Activated CD4-positive, CD25-positive, alpha-beta regulatory T cell treated with anti-CD3 and anti-CD28 coated beads, Interleukin-2, amount 50 U/mL, for 72 hours (primary cell): Measurements from ENCODE around the gene RSF1.
"Not testable (repeated sequence)": the region's sequence is repeated elsewhere in the genome, so short reads cannot be mapped to it uniquely, and the experiment has no call there.

Experiments used
- DNase-seq: peaks from one replicate; pipeline ENCODE4 v3.0.0; 2021

RSF1 gene

GRCh38 chr11:77672264-77672663 is 148.3 kb downstream of the RSF1 start:
- no peak for DNase-seq

- DNase-seq: no peak
Measured at GRCh38 chr11:77669848-77670511, 150.5 kb downstream of the RSF1 start.

GRCh38 chr11:77668760-77669159 is 151.8 kb downstream of the RSF1 start:
- no peak for DNase-seq

- no peak for DNase-seq
Measured at GRCh38 chr11:77665240-77665965, 155.1 kb downstream of the RSF1 start.

GRCh38 chr11:77661670-77662069 is 158.9 kb downstream of the RSF1 start:
- no peak for DNase-seq

GRCh38 chr11:77660947-77661346 is 159.6 kb downstream of the RSF1 start:
- no peak for DNase-seq

DNA sequence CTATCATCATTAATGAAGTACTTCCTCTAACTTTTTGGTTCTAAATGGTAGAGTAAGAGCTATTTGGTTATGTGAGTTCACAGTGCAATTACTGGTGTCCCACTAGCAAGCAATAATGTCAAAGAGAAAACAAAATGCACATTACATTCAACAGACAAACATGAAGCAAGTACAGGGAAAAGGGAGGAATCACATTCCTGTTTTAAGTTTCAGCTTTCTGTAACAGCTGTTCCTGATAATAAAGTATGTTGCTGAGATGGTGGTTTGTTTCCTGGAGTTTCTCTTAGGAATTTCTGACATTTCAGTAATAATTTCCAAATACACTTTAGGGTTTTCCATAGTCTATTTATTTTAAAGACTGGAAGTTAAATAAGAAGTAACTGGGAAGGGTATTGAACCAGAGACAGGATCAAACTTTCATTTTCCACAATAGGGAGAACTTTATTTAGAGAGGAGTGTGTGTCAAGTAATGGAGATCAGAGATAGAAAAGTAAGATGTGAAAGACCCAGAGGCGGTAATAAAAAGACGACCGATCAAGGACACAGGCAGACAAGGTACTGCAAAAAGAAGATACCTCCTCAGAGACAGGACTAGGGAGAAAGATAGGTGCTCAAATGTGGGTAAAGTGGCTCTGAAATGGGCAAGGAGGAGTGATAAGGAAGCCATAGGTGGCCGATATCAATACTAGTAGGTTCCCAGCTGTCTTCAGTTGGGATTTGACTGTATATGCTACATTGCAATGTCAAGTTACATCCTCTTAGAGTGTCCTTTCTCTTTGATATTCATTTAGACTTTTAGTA is 162.1 kb downstream of the RSF1 start:
- no peak for DNase-seq

GRCh38 chr11:77656362-77656761 is 164.2 kb downstream of the RSF1 start:
- DNase-seq: no peak

- DNase-seq: no peak
Measured at GRCh38 chr11:77654770-77655434, 165.6 kb downstream of the RSF1 start.

DNA sequence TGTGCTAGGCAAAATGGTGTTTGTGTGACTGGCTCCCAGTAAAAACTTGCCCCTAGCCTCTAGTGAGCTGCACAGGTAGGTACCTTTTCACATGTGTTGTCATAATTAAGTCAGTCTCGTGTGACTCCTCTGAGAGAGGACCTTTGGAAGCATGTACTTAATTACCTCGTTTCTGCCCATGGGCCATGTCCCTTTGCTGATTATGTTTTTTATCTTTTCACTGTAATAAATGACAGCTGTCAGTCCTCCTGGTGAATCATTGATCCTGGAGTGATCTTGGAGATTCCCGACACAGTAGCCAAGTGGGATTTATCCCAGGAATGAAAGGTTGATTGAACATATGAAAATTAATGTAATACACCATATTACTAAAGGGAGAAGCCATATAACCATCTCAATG is 170.4 kb downstream of the RSF1 start:
- DNase-seq: no peak

DNA sequence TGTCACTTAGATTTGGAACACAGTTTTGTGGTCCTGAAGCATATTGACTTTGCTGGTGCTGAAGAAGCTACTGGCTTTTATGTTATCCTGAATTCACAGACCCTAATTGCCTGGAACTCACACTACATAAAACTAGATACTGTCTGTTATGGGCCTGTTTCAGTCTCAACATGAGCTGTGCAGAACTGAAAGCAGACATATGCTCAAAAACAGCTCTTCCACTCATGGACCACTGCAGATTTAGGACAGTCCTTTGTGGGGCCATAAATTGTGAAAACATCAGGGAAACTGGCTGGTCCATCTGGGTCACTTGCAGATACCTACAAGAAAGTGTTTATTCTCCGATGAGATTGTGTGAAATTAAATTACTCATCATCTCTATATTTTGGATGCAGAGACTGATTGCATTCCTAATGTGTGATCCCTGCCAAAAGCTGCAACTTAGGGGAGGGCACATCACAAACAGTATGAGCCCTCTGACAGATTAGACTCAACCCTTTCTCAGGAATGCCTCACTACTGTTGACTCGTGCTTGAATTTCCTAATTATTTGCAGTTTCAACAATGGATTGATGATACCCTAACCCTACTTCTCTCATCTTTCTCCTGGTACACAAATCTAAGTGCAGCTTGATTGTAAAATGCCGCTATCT is 172.7 kb downstream of the RSF1 start:
- DNase-seq: no peak

- DNase-seq: no peak
Measured at GRCh38 chr11:77644887-77645286, 175.6 kb downstream of the RSF1 start.

DNA sequence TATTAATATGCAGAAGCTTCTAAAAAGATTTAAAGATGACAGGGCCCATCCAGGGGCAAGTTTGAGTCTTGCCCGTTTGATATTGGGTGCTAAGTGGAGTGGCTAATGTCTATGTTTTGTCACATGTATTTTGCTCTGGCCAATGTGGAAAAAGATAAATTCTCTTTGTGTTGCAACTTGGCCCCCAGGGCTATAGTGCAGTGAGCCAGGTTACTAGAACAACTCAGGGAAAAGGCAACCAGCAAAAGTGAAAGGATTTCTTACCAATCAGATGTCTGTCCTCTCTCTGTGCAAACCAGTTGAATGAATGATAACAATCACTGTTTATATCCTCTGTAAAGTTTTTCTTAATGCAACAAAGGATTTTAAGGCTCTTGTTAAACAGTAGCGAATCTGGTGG is 178.3 kb downstream of the RSF1 start:
- DNase-seq: no peak

DNA sequence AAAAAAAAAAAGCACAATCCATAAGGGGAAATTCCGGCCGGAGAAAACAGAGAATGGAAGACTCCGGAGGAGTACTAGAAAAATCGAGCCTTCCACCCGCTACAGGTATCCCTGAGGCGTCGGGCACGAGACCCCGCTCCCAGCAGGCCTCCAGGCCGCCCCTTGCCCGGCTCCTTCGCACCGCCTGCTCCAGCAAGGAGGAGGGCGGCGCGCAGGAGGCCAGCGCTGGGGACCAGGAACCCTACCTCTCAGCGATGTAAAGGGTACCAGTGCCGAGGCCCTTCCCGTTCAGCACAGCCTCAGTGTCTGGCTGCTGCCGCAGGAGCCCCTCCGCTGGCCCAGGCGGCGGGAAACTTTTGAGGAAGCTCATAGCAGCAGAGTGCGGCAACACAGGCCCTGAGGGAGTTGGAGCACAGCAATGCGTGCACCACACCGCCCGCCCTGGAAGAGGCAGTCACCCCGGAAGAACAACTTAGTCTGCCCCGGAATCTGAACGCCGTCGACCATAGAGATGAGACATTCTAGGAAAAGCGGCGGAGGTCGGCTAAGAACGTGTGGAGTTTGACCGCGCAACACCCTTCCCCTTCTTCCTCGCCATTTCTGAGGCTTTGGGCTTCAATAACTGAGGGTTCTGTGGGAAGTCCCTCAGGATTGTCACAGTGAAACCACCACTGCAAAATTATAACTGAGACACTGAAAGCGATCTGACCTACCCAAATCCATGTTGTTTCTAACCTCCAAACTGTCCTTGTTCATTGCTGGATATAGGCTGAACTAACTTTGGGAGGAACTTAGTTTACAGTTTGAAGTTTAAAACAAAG is 183.0 kb downstream of the RSF1 start, which contains the start of gene CLNS1A:
CLNS1A (minus strand) TSS at position 450 of the 821 bp plus-strand sequence; CDS start at position 370, 80 bp downstream.
- peak; percentile 79 for DNase-seq

- DNase-seq: no peak
Measured at GRCh38 chr11:77636731-77637344, 183.7 kb downstream of the RSF1 start.

DNA sequence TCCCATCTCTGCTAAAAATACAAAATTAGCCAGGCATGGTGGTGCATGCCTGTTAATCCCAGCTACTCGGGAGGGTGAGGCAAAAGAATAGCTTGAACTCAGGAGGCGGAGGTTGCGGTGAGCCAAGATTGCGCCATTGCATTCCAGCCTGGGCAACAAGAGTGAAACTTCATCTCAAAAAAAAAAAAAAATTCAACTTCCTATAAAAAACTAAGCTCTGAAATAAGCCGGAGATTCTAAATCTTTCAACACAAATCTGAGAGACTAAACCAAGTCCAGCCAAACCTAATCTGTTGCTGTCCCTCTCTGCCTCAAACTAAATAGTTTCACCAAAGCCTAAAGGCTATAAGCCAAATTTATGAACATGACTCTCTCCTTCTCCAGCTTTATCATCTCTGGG is 186.6 kb downstream of the RSF1 start:
- DNase-seq: not testable (repeated sequence)

- no peak for DNase-seq
Measured at GRCh38 chr11:77630157-77630710, 190.3 kb downstream of the RSF1 start.

GRCh38 chr11:77619576-77620198 is 200.8 kb downstream of the RSF1 start:
- DNase-seq: no peak

- DNase-seq: no peak
Measured at GRCh38 chr11:77617892-77618291, 202.6 kb downstream of the RSF1 start.

GRCh38 chr11:77611921-77612320 is 208.6 kb downstream of the RSF1 start:
- DNase-seq: no peak
